ENCODE results near the gene TAAR9. TPM values are rescaled to one million over a fixed set of nuclear protein-coding genes. Genes with fewer than 3 reads are reported as not detected.

Gene TAAR9
- polyA plus RNA-seq, 1 donor (not counting 4 experiments of a cell fraction or from before 2014, with no cell fraction given) = not detected

DNA sequence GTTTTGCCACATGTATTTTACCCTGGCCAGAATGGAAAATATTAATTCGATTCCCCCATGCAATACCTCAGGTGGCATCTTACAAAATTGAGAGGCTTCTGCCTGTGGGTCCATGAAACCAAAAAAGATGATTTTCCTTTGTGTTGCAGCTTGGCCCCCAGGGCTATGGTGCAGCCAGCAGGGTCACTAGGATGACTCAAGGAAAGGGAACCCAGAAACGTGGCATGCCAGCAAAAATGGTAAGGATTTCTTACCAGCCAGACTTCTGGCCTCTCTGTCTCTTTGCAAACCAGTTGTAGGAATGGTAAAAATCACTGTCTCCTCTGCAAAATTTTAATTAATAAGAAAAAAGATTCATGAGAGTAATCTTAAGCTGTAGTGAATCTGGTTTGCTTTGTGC, 11.6 kb upstream of the TAAR9 start:
- Histone ChIP-seq H3K27ac (ENCODE audit: control insufficient read depth, insufficient read depth, low read length) (no peak overlapping the region), H3K9ac (ENCODE audit: control insufficient read depth, extremely low read depth, insufficient read depth, low read length) (no peak overlapping the region), H3K4me2 (ENCODE audit: control insufficient read depth, extremely low read depth, insufficient read depth, low read depth, low read length) (no peak overlapping the region), H3K4me3 (ENCODE audit: control insufficient read depth in 2 of 3, extremely low read depth in 1 of 3, insufficient read depth in 2 of 3, low read depth in 1 of 3, low read length in 3 of 3) (no peak overlapping the region), H3K27me3 (ENCODE audit: control insufficient read depth, extremely low read depth, insufficient read depth, low read length) (no peaks in the 10 kb centered on the region), H3K36me3 (ENCODE audit: control insufficient read depth in 2 of 2, extremely low read depth in 1 of 2, insufficient read depth in 2 of 2, low read length in 2 of 2) (no peaks in the 10 kb centered on the region), H4K20me1 (ENCODE audit: control insufficient read depth, extremely low read depth, insufficient read depth, low read length) (no peaks in the 10 kb centered on the region), H3K9me1 (ENCODE audit: control insufficient read depth, extremely low read depth, insufficient read depth, low read length) (no peaks in the 10 kb centered on the region), H3K9me3 (ENCODE audit: control insufficient read depth, low read depth, low read length) (no peaks in the 10 kb centered on the region), H2AFZ (ENCODE audit: control insufficient read depth, low read length) (no peak overlapping the region), H3K79me2 (ENCODE audit: control insufficient read depth, insufficient read depth, low read length) (no peaks in the 10 kb centered on the region), H3K4me1 (ENCODE audit: control insufficient read depth, extremely low read depth, insufficient read depth, low read length) (no peaks in the 10 kb centered on the region)
- FAIRE-seq (no peak), DNase-seq (ENCODE audit: low read depth, low spot score) (no peak)
- dilution Hi-C loops (cut with MboI; ENCODE audit: extremely low pct_ligation_motif_present, low sequenced_read_pairs) = loop anchor here (10.0 kb wide), 1 partner anchor 238 kb away; no protein-coding TSS in a partner anchor
- TF ChIP-seq CTCF (optimal IDR thresholded peaks at IDR 0.05 in 1 of 3, IDR thresholded peaks at IDR 0.05 in 1 of 3, conservative IDR thresholded peaks at IDR 0.05 in 1 of 3; ENCODE audit: extremely low read depth in 1 of 3, insufficient read depth in 2 of 3, low read length in 3 of 3) (no peak), EZH2 (IDR thresholded peaks at IDR 0.05; ENCODE audit: low read length) (no peak)

DNA sequence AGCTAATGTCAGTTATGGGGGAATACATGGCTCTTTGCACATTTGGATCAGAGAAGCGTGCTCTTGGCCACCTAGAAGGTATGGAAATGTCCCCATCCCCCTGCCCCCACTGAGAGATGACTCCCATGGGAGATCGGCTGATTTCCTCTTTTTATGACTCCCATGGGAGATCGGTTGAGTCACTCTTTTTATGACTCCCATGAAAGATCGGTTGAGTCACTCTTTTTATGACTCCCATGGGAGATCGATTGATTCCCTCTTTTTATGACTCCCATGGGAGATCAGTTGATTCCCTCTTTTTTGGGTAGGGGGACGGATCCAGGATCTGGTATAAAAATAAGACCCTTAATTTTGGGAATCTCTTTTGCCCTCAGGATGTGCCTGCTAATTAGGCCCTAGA, 10.3 kb upstream of the TAAR9 start:
- FAIRE-seq = no peak
- no peak overlapping the region for H3K4me2 ChIP-seq (ENCODE audit: control insufficient read depth, extremely low read depth, insufficient read depth, low read depth, low read length)
- no peak overlapping the region for H3K4me3 ChIP-seq (ENCODE audit: control insufficient read depth in 2 of 3, extremely low read depth in 1 of 3, insufficient read depth in 2 of 3, low read depth in 1 of 3, low read length in 3 of 3)

More for the DNA sequence above, 10.3 kb upstream of the TAAR9 start:
- Histone ChIP-seq H3K36me3 (ENCODE audit: control insufficient read depth in 2 of 2, extremely low read depth in 1 of 2, insufficient read depth in 2 of 2, low read length in 2 of 2) (no peaks in the 10 kb centered on the region), H4K20me1 (ENCODE audit: control insufficient read depth, extremely low read depth, insufficient read depth, low read length) (no peaks in the 10 kb centered on the region), H3K79me2 (ENCODE audit: control insufficient read depth, insufficient read depth, low read length) (no peaks in the 10 kb centered on the region), H3K27ac (ENCODE audit: control insufficient read depth, insufficient read depth, low read length) (no peak overlapping the region), H3K9me1 (ENCODE audit: control insufficient read depth, extremely low read depth, insufficient read depth, low read length) (no peaks in the 10 kb centered on the region), H3K4me1 (ENCODE audit: control insufficient read depth, extremely low read depth, insufficient read depth, low read length) (no peaks in the 10 kb centered on the region), H3K27me3 (ENCODE audit: control insufficient read depth, extremely low read depth, insufficient read depth, low read length) (no peaks in the 10 kb centered on the region), H3K9me3 (ENCODE audit: control insufficient read depth, low read depth, low read length) (no peaks in the 10 kb centered on the region), H2AFZ (ENCODE audit: control insufficient read depth, low read length) (no peak overlapping the region), H3K9ac (ENCODE audit: control insufficient read depth, extremely low read depth, insufficient read depth, low read length) (no peak overlapping the region)
- TF ChIP-seq EZH2 (IDR thresholded peaks at IDR 0.05; ENCODE audit: low read length) (no peak), CTCF (optimal IDR thresholded peaks at IDR 0.05 in 1 of 3, IDR thresholded peaks at IDR 0.05 in 1 of 3, conservative IDR thresholded peaks at IDR 0.05 in 1 of 3; ENCODE audit: extremely low read depth in 1 of 3, insufficient read depth in 2 of 3, low read length in 3 of 3) (no peak)
- DNase-seq (ENCODE audit: low read depth, low spot score) = no peak
- dilution Hi-C loops (cut with MboI; ENCODE audit: extremely low pct_ligation_motif_present, low sequenced_read_pairs) = loop anchor here (10.0 kb wide), 1 partner anchor 237 kb away; no protein-coding TSS in a partner anchor
